KMS-11 (cell line): ENCODE measurements around the gene SATB2.

Source experiments
- H2AFZ ChIP-seq: fragments of 200-600 bp; sonication (generic); 2 replicates; pipeline ENCODE4 v1.6.1; 2016; ENCODE audit warnings: antibody characterized with exemption, mixed run types, low read depth
- H3K27ac ChIP-seq: fragments of 200-600 bp; sonication (generic); 2 replicates; pipeline ENCODE4 v1.6.1; 2016; ENCODE audit warnings: mild to moderate bottlenecking, mixed run types
- H3K27me3 ChIP-seq: fragments of 200-600 bp; sonication (generic); 2 replicates; pipeline ENCODE4 v1.6.1; 2017; ENCODE audit warnings: mild to moderate bottlenecking, low read depth, mixed run types, moderate library complexity; ENCODE audit not compliant: insufficient read depth
- H3K36me3 ChIP-seq: fragments of 200-600 bp; sonication (generic); 2 replicates; pipeline ENCODE4 v1.6.1; 2017; ENCODE audit warnings: mild to moderate bottlenecking, mixed run types; ENCODE audit not compliant: insufficient read depth
- H3K4me1 ChIP-seq: fragments of 200-600 bp; sonication (generic); 2 replicates; pipeline ENCODE4 v1.6.1; 2016; ENCODE audit warnings: mild to moderate bottlenecking, low read depth, mixed run types; ENCODE audit not compliant: poor library complexity, severe bottlenecking
- H3K4me2 ChIP-seq: fragments of 200-600 bp; sonication (generic); 2 replicates; pipeline ENCODE4 v1.7.0; 2016; ENCODE audit warnings: mild to moderate bottlenecking, mixed run types
- H3K4me3 ChIP-seq: fragments of 200-600 bp; sonication (generic); IDR thresholded peaks from 2 replicates; pipeline ENCODE4 v1.6.1; 2017; ENCODE audit warnings: low read depth, low read length, mixed read lengths; ENCODE audit not compliant: insufficient read depth
- H3K79me2 ChIP-seq: fragments of 200-600 bp; sonication (generic); 2 replicates; pipeline ENCODE4 v1.6.1; 2016; ENCODE audit warnings: low read depth, mixed run types; ENCODE audit not compliant: insufficient read depth
- H3K9ac ChIP-seq: fragments of 200-600 bp; sonication (generic); 2 replicates; pipeline ENCODE4 v1.6.1; 2016; ENCODE audit warnings: mild to moderate bottlenecking, mixed run types
- H4K20me1 ChIP-seq: fragments of 200-600 bp; sonication (generic); 2 replicates; pipeline ENCODE4 v1.6.1; 2016; ENCODE audit warnings: mild to moderate bottlenecking, mixed run types; ENCODE audit not compliant: insufficient read depth
- CTCF ChIP-seq: fragments of 200-600 bp; sonication (generic); conservative IDR thresholded peaks from 2 replicates; pipeline ENCODE4 v1.6.1; 2017; ENCODE audit warnings: low read depth, mild to moderate bottlenecking, antibody characterized with exemption, low read length, moderate library complexity, mixed read lengths

Gene SATB2

GRCh38 chr2:199329031-199329430 is 128.7 kb downstream of the SATB2 start:
- Histone ChIP-seq H3K4me3 (no peak overlapping the region), H3K27me3 (no peaks in the 10 kb centered on the region), H4K20me1 (no peaks in the 10 kb centered on the region), H3K27ac (no peak overlapping the region), H3K9ac (no peak overlapping the region), H2AFZ (no peak overlapping the region), H3K36me3 (no peaks in the 10 kb centered on the region), H3K4me1 (no peaks in the 10 kb centered on the region), H3K4me2 (no peak overlapping the region), H3K79me2 (no peaks in the 10 kb centered on the region)
- TF ChIP-seq CTCF: no peak

- Histone ChIP-seq H3K27ac (no peak overlapping the region), H4K20me1 (no peaks in the 10 kb centered on the region), H3K4me2 (no peak overlapping the region), H3K27me3 (no peaks in the 10 kb centered on the region), H3K4me1 (no peaks in the 10 kb centered on the region), H3K9ac (no peak overlapping the region), H3K79me2 (no peaks in the 10 kb centered on the region), H3K36me3 (no peaks in the 10 kb centered on the region), H3K4me3 (no peak overlapping the region), H2AFZ (no peak overlapping the region)
- no peak for TF ChIP-seq CTCF
Observed at GRCh38 chr2:199325881-199326280, 131.9 kb downstream of the SATB2 start.

GRCh38 chr2:199322151-199322550 is 135.6 kb downstream of the SATB2 start:
- Histone ChIP-seq H3K27me3 (no peaks in the 10 kb centered on the region), H2AFZ (no peak overlapping the region), H3K79me2 (no peaks in the 10 kb centered on the region), H3K27ac (no peak overlapping the region), H3K4me3 (no peak overlapping the region), H4K20me1 (no peaks in the 10 kb centered on the region), H3K9ac (no peak overlapping the region), H3K36me3 (no peaks in the 10 kb centered on the region), H3K4me2 (no peak overlapping the region), H3K4me1 (no peaks in the 10 kb centered on the region)
- TF ChIP-seq CTCF: no peak

GRCh38 chr2:199317646-199318045 is 140.1 kb downstream of the SATB2 start:
- no peak overlapping the region for H3K27ac ChIP-seq
- no peaks in the 10 kb centered on the region for H4K20me1 ChIP-seq
- TF ChIP-seq CTCF: no peak
- no peak overlapping the region for H3K4me2 ChIP-seq
- no peaks in the 10 kb centered on the region for H3K79me2 ChIP-seq
- no peak overlapping the region for H3K4me3 ChIP-seq
- no peaks in the 10 kb centered on the region for H3K4me1 ChIP-seq
- no peak overlapping the region for H3K9ac ChIP-seq
- H3K36me3 ChIP-seq: no peaks in the 10 kb centered on the region
- H2AFZ ChIP-seq: no peak overlapping the region
- H3K27me3 ChIP-seq: no peaks in the 10 kb centered on the region

- Histone ChIP-seq H3K79me2 (no peaks in the 10 kb centered on the region), H3K4me3 (no peak overlapping the region), H4K20me1 (no peaks in the 10 kb centered on the region), H3K9ac (no peak overlapping the region), H2AFZ (no peak overlapping the region), H3K36me3 (no peaks in the 10 kb centered on the region), H3K27ac (no peak overlapping the region), H3K4me1 (no peaks in the 10 kb centered on the region), H3K4me2 (no peak overlapping the region), H3K27me3 (no peaks in the 10 kb centered on the region)
- no peak for TF ChIP-seq CTCF
Observed at GRCh38 chr2:199316851-199317250, 140.9 kb downstream of the SATB2 start.
